HG02943 (cell line): Measurements from ENCODE around the gene AADAT.

ENCODE experiments used
- ATAC-seq: cut with Tn5 transposase; IDR thresholded peaks from one replicate; pipeline ENCODE4 v1.9.1; 2021; ENCODE audit warnings: mild to moderate bottlenecking, low read depth, moderate library complexity; ENCODE audit not compliant: unreplicated experiment

Gene AADAT

GRCh38 chr4:170037481-170037880, 52.3 kb downstream of the AADAT start:
- no peak for ATAC-seq

GRCh38 chr4:170035845-170036244, 53.9 kb downstream of the AADAT start:
- no peak for ATAC-seq

- ATAC-seq = no peak
These were observed 54.5 kb downstream of the AADAT start for GRCh38 chr4:170035231-170035630.

- no peak for ATAC-seq
These were observed 55.8 kb downstream of the AADAT start for GRCh38 chr4:170033999-170034398.

GRCh38 chr4:170030121-170030520, 59.6 kb downstream of the AADAT start:
- ATAC-seq = no peak

GRCh38 chr4:170027181-170027829, 62.5 kb downstream of the AADAT start:
- ATAC-seq = peak; percentile 80

- ATAC-seq = peak; percentile 82
These were observed 63.3 kb downstream of the AADAT start, which contains the start of gene MFAP3L for GRCh38 chr4:170026253-170027021. TSS of gene MFAP3L (minus strand) at chr4:170026395. CDS start at chr4:170005877, 20,518 bp downstream.

DNA sequence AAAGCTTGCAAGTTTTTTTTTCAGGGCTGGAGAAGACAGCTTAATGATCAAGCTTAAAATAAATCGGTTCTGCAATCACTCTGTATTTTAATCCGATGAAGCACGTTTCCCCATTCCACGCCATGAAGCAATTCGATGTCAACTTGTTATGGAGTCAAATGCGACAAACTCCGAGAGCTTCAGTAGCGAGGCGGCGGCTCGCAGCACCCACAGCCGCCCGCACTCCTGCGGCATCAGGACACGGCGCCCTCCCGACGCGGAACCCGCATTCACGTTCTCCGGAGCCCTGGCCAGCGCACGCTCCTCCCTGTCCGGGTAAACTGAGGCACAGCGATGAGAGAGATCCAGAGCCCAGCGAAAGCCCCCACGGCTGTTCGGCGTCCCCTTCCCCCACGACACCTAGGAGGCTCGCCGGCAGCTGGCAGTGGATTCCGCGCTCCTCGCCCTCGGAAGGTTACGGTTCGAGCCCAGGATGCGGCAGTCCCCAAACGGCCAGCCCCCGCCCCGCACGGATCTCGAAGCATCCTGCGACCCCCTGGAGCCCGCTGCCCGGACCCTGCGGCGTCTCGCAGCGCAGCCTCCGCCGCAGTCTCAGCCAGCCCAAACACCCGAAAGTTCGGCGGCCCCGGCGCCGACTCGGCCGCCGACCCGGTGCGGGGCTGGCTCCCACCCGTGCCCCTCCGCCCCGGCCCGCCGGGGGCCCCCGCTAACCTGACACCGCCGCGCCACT, 64.1 kb downstream of the AADAT start:
- no peak for ATAC-seq

- ATAC-seq = no peak
These were observed 67.5 kb downstream of the AADAT start for GRCh38 chr4:170022211-170022610.

DNA sequence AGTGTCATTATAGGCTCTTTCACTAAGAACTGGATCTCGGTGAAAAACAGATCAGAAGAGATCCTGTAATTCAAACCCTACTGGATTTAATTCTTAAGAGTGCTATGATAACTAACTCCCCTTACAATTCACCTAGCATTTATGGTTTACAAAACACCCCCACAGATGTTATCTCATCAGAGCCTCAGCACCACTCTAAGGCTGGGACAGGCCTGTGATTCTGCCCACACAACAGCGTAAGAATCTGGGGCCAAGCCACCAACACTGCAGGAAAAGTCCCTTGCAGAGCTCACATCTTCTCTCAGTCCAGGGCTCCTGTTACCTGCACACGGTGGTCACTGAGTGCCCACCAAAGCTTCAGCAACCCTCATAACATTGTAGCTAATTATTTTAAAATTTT, 72.5 kb downstream of the AADAT start:
- no peak for ATAC-seq

DNA sequence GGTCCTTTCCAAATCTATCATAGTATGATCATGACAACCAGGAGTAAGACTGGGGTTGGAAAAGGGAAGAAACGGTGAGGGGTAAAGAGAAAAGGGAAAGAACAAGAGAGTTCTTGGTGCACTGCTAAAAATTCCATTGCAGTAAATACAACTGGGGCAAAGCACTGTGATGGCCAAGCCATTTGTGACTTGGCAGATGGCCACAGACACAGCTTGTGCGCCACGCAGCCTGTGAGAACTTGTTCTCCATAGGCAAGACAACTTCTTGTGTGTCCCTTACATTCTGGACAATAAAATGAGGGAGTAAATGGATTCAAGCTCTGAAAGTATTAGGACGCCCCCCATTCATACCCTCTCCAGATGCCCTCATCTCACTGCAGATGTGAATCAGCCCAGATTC, 74.5 kb downstream of the AADAT start:
- no peak for ATAC-seq

DNA sequence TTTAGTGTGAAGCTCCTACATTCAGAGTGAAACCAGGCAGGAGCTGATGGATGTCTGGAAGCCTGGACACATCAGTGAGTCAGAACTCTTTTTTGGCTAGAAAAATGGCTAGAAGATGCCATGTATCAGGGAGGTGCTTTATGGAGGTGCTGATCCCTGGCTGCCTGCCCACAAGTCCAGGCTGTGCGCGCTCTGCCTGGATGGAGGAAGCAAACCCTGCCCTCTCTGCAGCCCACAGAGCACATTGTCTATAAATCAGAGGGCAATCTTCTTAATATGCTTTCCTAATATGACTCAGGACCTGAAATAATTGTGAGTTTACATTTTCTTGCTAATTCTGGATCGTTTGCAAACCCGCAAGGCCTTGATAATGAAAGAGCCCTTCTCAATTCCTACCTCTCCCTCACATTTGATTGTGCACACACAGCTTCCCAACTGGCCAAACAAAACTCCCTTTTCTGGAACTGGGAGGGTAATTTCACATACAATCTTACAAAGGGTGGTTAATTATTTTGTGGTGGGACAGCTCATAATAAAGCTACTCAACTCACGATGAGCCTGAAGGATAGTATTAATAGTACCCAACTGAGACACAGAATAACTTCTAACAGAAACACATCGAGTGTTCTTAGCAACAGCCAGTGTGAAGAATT, 75.3 kb downstream of the AADAT start:
- no peak for ATAC-seq

- no peak for ATAC-seq
These were observed 77.2 kb downstream of the AADAT start for GRCh38 chr4:170012629-170012958.

- no peak for ATAC-seq
These were observed 77.7 kb downstream of the AADAT start for GRCh38 chr4:170011921-170012628.
